Measurements from ENCODE around the gene ZDHHC4.

The ZDHHC4 gene

DNA sequence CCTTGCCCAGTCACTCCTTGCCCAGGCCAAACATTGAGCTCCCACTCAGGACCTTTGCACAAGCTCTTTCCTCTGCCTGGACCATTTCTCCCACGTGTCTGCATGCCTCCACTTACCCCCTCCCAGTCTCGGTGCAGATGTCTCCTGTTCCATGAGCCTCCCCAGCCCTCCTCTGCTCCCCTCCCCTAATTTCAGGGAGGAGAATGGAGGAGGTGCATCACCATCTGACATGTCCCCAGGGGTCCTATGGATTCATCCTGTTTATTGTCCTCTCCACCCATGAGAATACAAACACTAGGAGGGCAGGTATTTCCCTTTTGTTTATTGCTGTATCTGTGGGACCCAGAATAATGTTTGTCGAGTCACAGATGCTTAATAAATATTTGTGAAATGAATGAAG is 17.4 kb upstream of the ZDHHC4 start:
- in situ Hi-C loops (cut with MboI; ENCODE audit: low sequenced_read_pairs) = no loop called here

DNA sequence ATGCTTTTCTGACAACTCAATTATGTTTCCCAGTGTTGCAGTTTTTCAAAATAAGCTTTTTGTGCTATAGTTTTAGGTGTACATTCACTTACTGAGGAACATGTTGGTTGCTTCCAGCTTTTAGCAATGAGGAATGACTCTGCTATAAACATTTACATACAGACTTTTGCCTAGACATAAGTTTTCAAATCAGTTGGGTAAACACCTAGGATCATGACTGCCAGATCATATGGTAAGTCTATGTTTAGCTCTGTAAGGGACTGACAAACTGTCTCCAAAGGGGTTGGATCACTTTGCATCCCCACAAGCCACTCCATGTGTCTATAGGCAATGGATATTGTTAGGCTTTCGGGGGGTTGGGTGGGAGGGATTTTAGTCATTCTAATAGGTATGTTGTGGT is 15.1 kb upstream of the ZDHHC4 start:
- in situ Hi-C loops (cut with MboI; ENCODE audit: low sequenced_read_pairs) = no loop called here

DNA sequence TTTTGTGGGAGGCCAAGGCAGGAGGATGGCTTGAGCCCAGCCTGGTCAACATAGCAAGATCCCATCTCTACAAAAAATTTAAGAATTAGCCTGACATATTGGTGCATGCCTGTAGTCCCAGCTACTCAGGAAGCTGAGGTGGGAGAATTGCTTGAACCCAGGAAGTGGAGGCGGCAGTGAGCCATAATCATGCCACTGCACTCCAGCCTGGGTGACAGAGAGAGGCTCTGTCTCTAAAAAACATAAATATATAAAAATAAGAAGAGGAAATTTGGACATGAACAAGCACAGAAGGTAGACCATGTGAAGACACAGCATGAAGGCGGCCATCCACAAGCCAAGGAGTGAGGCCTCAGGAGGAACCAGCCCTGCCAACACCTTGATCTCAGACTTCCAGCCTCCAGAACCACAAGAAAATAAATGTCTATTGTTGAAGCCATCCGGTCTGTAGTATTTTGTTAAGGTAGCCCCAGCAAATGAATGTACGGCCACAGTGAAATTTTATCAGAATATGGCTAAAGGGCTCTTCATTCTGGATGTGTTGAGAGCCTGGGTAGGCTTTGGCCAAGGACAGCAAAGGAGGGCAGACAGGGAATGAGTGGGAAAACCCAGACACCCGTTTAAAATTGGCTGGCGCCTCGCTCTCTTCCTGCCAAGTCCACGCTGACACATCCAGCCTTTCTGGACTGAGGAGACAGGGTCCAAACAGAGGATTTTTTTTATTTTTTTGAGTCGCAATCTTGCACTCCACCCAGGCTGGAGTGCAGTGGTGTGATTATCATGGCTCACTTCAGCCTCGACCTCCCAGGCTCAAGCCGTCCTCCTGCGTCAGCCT is 13.1 kb upstream of the ZDHHC4 start:
- in situ Hi-C loops (cut with MboI; ENCODE audit: low sequenced_read_pairs) = no loop called here

DNA sequence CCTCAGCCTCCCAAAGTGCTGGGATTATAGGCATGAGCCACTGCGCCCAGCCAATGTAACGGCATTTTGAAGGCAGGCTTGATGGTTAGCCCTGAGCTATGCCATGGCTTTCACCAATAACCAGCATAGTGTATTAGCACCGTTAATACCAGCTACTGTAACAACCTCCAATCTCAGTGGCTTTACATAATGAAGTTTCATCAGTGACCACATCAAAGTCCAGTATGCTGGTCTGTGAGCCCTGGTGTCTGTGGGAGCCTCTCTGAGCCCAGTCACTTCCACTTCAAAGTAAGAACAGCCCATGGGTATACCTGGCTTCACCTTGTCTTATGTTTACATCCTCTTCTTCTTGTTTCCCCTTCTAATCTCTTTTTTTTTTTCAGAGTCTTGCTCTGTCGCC is 11.6 kb upstream of the ZDHHC4 start:
- in situ Hi-C loops (cut with MboI; ENCODE audit: low sequenced_read_pairs) = no loop called here

DNA sequence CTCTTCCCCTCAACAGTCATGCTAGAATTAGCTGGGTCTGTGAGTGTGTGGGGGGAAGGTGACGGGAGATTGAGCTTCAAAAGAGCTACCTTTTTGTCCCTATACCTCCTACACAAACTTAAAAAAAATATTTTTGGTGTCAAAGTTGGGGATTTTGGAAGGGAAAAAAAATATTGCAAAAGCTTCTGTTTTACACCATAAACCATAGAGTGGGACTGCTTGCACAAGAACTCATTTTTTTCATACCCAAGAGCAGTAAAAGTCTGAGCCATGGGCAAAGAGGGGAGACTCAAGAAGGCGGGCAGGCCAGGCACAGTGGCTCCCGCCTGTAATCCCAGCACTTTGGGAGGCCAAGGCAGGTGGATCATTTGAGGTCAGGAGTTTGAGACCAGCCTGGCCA is 9.4 kb upstream of the ZDHHC4 start:
- in situ Hi-C loops (cut with MboI; ENCODE audit: low sequenced_read_pairs) = no loop called here

DNA sequence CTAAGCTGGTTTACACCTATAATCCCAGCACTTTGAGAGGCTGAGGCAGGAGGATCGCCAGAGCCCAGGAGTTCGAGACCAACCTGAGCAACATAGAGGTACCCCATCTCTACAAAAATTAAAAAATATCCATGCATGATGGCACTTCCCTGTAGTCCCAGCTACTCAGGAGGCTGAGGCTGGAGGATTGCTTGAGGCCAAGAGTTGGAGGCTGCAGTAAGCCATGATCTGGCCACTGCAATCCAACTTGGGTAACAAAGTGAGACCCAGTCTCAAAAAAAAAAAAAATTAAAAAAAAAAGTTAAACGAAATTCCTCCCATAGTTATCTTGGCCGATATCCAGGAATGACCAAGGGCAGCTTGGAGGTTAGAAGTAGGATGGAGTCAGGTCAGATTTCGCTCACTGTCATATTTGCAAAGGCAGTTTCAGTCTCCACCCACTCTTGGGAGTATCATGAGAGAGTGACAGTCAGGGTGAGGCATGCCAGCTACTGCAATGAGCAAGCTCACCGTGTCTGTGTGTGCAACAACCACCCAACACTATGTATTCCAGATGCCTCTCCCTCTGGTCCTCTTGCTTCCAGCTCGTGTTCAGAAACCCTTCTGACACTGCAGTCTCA is 6.0 kb upstream of the ZDHHC4 start:
- in situ Hi-C loops (cut with MboI; ENCODE audit: low sequenced_read_pairs) = no loop called here

DNA sequence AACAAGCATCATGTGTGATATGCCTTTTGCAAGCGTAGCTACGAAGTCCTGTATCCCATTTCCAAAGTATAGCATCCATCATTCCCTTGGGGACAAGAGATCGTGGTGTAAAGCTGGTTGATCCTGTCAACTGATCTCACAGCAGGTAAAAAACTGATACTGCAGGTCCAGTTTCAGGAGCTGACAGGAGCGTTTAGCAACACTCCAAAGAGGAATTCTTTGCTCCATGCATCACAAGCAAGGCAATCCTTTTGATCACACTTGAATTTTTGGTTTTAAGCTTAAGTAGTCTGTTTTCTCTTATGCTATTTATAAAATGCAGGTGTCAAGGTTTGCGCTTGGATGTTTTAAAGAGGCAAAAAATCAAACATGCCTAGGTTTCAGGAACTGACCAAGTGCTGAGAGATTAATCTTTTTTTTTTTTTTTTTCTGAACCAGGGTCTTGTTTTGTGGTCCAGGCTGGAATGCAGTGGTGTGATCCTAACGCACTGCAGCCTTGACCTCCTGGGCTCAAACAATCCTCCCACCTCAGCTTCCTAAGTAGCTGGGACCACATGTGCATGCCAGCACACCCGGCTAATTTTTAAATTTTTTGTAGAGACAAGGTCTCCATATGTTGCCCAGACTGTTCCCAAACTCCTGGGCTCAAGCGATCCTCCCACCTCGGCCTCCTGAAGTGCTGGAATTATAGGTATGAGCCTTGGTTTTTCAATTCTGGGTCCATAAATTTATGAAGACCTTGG is 1.8 kb upstream of the ZDHHC4 start:
- in situ Hi-C loops (cut with MboI; ENCODE audit: low sequenced_read_pairs) = loop anchor here (25.0 kb wide), 2 partner anchors 262 to 362 kb away; partner anchors contain the start of gene CCZ1B

DNA sequence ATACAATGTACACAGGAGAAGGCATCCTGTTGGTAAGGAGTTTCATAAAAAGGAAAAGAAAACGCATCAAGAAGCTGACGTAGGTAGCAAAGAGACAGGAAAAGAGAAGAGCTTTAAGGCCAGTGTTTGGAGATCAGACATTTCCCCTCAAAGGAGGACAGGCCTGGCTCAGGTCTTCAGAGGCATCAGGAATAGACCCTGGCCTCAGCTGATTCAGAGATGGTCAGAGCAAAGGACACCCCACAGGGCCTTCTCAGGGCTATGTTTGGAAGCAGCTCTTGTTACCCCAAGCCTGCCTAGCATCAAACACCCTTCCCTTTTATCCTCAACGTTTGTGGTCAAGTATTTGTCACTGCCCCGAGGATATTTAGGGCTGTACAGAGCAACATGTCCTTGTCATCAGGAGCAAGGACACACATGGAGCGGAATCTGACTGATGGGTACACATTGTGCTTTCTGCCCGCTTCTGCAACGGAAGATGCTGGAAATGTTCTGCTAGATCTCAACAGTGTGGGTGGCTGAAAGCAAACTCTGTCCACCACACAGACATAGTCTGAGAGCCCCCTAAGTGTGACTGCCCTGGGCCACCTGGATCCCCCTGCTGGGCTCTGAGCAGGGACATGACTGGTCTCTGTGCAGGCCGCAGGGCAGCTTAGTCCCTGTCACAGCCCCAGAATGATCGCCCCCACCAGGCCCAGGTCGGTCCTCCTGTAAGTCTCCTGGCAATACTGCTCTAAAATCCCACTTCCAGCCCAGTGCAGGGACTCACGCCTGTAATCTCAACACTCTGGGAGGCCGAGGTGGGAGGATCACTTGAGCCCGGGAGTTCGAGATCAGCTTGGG is 1.0 kb upstream of the ZDHHC4 start:
- in situ Hi-C loops (cut with MboI; ENCODE audit: low sequenced_read_pairs) = loop anchor here (25.0 kb wide), 2 partner anchors 261 to 361 kb away; partner anchors contain the start of gene CCZ1B

DNA sequence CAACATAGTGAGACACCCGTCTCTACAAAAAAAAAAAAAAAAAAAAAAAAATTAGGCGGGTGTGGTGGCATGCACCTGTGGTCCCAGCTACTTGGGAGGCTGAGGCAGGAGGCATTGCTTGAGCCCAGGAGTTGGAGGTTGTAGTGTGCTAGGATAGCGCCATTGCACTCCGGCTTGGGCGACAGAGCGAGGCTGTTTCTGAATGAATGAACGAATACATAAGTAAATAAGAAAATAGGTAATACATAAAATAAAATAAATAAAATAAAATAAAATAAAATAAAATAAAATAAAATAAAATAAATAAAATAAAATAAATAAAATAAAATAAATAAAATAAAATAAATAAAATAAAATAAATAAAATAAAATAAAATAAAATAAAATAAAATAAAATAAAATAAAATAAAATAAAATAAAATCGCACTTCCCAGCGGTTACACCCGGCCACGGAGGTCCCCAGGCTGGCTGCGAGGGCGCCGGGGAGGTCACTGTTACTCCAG is 336 bp upstream of the ZDHHC4 start:
- in situ Hi-C loops (cut with MboI; ENCODE audit: low sequenced_read_pairs) = loop anchor here (25.0 kb wide), 2 partner anchors 260 to 360 kb away; partner anchors contain the start of gene CCZ1B

DNA sequence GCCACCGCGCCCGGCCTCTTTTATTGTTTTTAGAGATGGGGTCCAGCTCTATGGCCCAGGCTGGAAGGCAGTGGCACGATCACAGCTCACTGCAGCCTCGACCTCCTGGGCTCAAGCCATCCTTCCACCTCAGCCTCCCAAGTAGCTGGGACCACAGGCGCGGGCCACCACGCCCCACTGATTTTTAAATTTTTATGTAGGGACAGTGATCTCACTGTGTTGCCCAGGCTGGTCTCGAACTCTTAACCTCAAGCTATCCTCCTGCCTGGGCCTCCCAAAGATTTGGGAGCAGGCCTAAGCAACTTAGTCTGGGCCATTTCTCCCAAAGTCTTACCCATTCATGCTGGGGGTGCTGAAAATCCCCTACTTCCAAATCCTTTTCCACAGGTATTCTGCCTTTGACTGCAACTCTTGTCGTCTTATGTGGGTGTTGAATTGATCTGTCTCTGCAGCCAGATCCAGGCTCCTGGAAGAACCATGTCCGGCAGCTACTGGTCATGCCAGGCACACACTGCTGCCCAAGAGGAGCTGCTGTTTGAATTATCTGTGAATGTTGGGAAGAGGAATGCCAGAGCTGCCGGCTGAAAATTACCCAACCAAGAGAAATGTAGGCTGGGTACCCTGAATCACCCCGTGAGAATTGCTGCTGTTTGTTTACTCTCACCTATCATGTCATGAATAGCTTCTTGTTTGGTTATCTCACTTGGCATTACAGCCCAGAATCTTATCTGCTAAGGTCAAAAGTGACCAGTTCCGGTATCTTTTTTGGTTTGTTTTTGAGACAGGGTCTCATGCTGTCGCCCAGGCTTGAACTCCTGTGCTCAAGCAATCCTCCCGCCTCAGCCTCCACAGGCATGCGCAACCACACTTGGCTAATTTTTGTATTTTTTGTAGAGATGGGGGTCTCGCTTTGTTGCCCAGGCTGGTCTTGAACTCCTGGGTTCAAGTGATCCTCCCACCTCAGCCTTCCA is 1.1 kb downstream of the ZDHHC4 start:
- in situ Hi-C loops (cut with MboI; ENCODE audit: low sequenced_read_pairs) = loop anchor here (25.0 kb wide), 2 partner anchors 259 to 359 kb away; partner anchors contain the start of gene CCZ1B

DNA sequence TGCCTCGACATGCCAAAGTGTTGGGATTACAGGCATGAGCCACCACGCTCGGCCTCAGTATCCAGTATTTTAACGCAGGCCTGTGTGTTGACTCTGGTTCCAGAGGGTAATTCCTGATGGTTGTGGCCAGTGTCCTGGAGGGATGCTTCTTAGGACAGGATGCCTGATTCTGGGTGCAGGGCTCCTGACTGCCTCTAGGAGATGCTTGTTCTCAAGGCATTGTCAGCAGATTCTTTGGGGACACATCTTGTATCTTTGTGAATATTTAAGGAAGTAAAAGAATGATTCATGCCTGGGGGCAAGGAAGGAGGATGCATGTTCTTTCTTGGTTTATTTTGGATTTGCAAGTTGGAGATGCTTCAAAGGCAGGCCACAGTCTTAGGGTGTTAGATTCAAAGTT is 2.2 kb downstream of the ZDHHC4 start:
- in situ Hi-C loops (cut with MboI; ENCODE audit: low sequenced_read_pairs) = loop anchor here (25.0 kb wide), 2 partner anchors 258 to 358 kb away; partner anchors contain the start of gene CCZ1B

DNA sequence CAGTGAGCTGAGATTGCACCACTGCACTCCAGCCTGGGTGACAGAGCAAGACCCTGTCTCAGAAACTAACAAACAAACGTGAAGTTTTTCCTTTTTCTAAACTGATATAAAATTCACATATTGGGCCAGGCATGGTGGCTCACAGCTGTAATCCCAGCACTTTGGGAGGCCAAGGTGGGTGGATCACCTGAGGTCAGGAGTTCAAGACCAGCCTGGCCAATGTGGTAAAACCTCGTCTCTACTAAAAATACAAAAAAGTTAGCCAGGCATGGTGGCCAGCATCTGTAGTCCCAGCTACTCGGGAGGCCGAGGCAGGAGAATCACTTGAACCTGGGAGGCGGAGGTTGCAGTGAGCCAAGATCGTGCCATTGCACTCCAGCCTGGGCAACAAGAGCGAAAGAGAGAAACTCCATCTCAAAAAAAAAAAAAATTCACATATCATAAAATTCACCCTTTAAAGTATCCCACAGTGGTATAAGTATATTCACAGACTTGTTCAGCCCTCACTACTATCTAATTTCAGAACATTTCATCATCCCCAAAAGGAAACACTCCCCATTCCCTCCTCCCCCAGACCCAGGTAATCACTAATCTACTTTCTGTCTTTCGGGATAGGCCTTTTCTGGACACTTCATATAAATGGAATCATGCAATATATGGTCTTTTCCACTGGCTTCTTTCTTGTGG is 8.6 kb downstream of the ZDHHC4 start:
- in situ Hi-C loops (cut with MboI; ENCODE audit: low sequenced_read_pairs) = loop anchor here (25.0 kb wide), 2 partner anchors 251 to 351 kb away; partner anchors contain the start of gene CCZ1B

DNA sequence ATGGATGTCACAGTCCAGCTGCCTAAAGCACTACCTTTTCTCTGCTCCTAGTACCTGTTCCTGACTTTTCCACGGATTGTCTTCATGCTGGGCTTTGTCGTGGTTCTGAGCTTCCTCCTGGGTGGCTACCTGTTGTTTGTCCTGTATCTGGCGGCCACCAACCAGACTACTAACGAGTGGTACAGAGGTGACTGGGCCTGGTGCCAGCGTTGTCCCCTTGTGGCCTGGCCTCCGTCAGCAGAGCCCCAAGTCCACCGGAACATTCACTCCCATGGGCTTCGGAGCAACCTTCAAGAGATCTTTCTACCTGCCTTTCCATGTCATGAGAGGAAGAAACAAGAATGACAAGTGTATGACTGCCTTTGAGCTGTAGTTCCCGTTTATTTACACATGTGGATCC is 11.3 kb downstream of the ZDHHC4 start:
- in situ Hi-C loops (cut with MboI; ENCODE audit: low sequenced_read_pairs) = loop anchor here (25.0 kb wide), 2 partner anchors 249 to 349 kb away; partner anchors contain the start of gene CCZ1B

DNA sequence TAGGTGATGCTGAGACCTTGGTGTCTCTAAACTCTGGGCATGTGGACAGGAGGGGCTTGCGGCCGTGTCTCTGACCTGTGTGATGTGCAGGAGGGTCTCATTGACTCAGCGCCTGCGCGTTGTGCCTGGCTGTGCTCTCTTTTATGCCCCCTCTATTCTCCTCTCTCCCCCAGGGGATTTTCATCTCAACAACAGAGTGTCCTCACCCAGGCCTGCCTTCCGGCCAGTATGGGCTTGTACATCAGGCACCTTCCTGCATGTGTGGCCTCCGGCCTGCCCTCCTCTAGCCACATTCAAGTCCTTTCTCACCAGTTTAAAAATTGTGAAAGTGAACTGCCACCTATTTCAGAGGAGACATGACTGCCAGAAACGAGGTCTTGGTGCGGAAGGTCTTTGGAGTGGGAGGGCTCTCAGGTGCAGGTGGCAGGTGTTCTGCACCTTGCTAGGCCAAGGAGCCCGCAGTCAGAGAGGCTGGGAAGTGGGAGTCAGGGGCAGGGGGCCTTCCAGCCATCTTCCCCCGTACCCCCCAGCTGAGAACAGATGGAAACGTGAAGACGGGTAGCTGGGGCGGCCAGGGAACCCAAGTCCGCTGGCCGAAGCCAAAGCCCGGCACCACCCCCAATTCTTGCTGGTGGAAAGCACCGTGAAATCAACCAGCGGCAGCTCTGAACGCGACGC is 12.0 kb downstream of the ZDHHC4 start:
- in situ Hi-C loops (cut with MboI; ENCODE audit: low sequenced_read_pairs) = loop anchor here (25.0 kb wide), 2 partner anchors 248 to 348 kb away; partner anchors contain the start of gene CCZ1B

DNA sequence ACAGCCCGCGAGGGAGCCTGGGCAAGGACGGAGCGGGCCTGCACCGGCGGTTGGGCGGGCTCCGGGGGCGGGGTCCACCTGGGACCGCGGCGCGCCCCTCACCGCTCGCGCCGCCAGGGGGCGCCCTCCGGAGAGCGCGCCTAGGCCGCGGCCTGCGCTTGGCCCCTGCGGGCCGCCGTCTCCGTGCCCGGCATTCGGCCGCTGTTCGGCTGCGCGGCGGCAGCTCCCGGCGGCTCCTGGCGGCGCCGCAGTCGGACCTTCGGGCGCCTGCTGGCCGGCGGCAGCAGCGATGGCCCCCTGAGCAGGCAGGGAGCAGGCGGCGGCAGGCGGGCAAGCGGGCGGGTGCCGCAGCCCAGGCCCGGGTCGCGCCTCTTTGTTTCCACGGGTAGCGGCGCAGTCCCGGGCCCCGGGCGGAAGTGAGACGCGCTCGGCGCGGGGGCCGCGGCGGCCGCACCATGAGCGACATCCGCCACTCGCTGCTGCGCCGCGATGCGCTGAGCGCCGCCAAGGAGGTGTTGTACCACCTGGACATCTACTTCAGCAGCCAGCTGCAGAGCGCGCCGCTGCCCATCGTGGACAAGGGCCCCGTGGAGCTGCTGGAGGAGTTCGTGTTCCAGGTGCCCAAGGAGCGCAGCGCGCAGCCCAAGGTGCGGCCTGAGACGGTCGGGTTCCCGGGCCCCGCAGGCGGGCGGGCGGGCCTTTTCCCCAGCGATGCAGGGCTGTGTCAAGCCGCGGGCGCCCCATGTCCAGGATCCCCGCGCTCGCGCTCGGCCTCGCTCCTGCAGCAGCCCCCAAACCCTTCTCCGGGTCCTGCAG is 12.8 kb downstream of the ZDHHC4 start, which contains the start of gene INTS15:
Gene INTS15, plus strand, starts transcription at position 193 of the 816 bp plus-strand sequence. Its CDS starts 263 bp downstream, at position 456.
- in situ Hi-C loops (cut with MboI; ENCODE audit: low sequenced_read_pairs) = loop anchor here (25.0 kb wide), 2 partner anchors 247 to 347 kb away; partner anchors contain the start of gene CCZ1B

DNA sequence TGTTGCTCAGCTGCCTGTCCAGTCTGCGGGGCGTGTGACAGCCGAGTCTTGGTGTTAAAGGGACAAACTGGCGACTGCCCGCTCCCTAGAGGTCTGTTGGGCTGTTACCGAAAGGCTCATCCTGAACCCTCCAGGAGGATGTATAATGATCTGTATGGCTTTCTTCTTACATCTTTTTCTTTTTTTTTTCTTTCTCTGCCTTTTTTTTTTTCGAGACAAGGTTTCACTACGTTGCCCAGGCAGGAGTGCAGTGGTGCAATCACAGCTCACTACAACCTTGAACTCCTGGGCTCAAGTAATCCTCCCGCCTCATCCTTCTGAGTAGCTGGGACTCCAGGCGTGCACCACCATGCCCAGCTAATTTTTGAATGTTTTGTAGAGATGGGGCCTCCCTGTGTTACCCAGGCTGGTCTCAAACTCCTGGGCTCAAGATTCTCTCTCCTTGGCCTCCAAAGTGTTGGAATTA is 13.4 kb downstream of the ZDHHC4 start:
- in situ Hi-C loops (cut with MboI; ENCODE audit: low sequenced_read_pairs) = loop anchor here (25.0 kb wide), 2 partner anchors 247 to 347 kb away; partner anchors contain the start of gene CCZ1B

Measured in HL-60/S4 (cell line).